H1 (cell line): ENCODE results near the gene NFYA. TPM values are rescaled to one million over a fixed set of nuclear protein-coding genes. Genes with fewer than 3 reads are reported as not detected.
A peak's percentile ranks its signal among the peaks of the same experiment; 100 is the strongest.

ENCODE experiments used
- CTCF ChIA-PET: fragments of 300-600 bp; sonication (Branson Sonifier 250); formaldehyde crosslinking; loops from one replicate; lab custom pipeline; 2021; ENCODE audit not compliant: partially characterized antibody; lab: Charles Lee
- POLR2A ChIA-PET: fragments of 300-600 bp; sonication (Branson Sonifier 250); formaldehyde crosslinking; loops from one replicate; lab custom pipeline; 2021; ENCODE audit warnings: inconsistent platforms; ENCODE audit not compliant: partially characterized antibody; lab: Charles Lee
- DNase-seq, 2 experiments: peaks; one replicate each; pipeline versions ENCODE4 v3.0.0 to v3.0.0-alpha.2; 2010 to 2022; ENCODE audit warnings: low spot score in 2 of 2, low read depth in 1 of 2, mixed read lengths in 1 of 2
- FAIRE-seq: peaks from 2 replicates; lab custom pipeline; 2011; peaks lifted over from hg19 to GRCh38; lab: Jason Lieb, UNC
- H2AFZ ChIP-seq: 2 replicates; pipeline ENCODE4 v1.8.1; 2012; ENCODE audit warnings: low read length, inconsistent platforms
- H2AK5ac ChIP-seq: 2 replicates; pipeline ENCODE4 v1.6.1; 2013; ENCODE audit warnings: low read depth, low read length
- H2BK120ac ChIP-seq: replicated peaks from 2 replicates; pipeline ENCODE3; 2013; ENCODE audit warnings: low read depth, low read length, inconsistent platforms
- H2BK12ac ChIP-seq: 2 replicates; pipeline ENCODE4 v1.6.1; 2013; ENCODE audit warnings: low read depth, low read length
- H2BK15ac ChIP-seq: 2 replicates; pipeline ENCODE4 v1.6.1; 2013; ENCODE audit warnings: low read length
- H2BK20ac ChIP-seq: 2 replicates; pipeline ENCODE4 v1.6.1; 2013; ENCODE audit warnings: low read length
- H2BK5ac ChIP-seq: 2 replicates; pipeline ENCODE4 v1.6.1; 2013; ENCODE audit warnings: low read depth, low read length
- H3K14ac ChIP-seq: 2 replicates; pipeline ENCODE4 v1.6.1; 2013; ENCODE audit warnings: inconsistent platforms; ENCODE audit not compliant: insufficient read length
- H3K18ac ChIP-seq: 2 replicates; pipeline ENCODE4 v1.6.1; 2013; ENCODE audit warnings: low read length; ENCODE audit errors: extremely low read depth
- H3K23ac ChIP-seq: 2 replicates; pipeline ENCODE4 v1.6.1; 2013; ENCODE audit warnings: inconsistent platforms; ENCODE audit not compliant: insufficient read length
- H3K23me2 ChIP-seq: 2 replicates; pipeline ENCODE4 v1.6.1; 2013; ENCODE audit warnings: low read depth, low read length
- H3K27ac ChIP-seq: 2 replicates; pipeline ENCODE4 v1.6.1; 2011; ENCODE audit warnings: low read depth, low read length, inconsistent platforms
- H3K27me3 ChIP-seq, 4 experiments: replicated peaks in 1 of 4; 1 replicate in 1 of 4; 2 replicates in 3 of 4; pipeline versions ENCODE4 v1.6.1 to v1.8.1; 2011 to 2013; ENCODE audit warnings: low read length in 3 of 4, mild to moderate bottlenecking in 3 of 4, inconsistent platforms in 2 of 4, mixed read lengths in 2 of 4, moderate library complexity in 1 of 4; ENCODE audit not compliant: control insufficient read depth in 3 of 4, insufficient read depth in 3 of 4; ENCODE audit errors: extremely low read depth in 1 of 4
- H3K36me3 ChIP-seq, 4 experiments: 2 replicates each; pipeline versions ENCODE4 v1.6.1 to v1.8.1; 2011 to 2013; ENCODE audit warnings: mild to moderate bottlenecking in 4 of 4, low read length in 3 of 4, moderate library complexity in 2 of 4, control low read depth in 1 of 4, inconsistent platforms in 1 of 4; ENCODE audit not compliant: insufficient read depth in 4 of 4, control insufficient read depth in 2 of 4
- H3K4ac ChIP-seq: replicated peaks from 2 replicates; pipeline ENCODE3; 2013; ENCODE audit warnings: low read length, low read depth, mixed read lengths, inconsistent platforms; ENCODE audit not compliant: insufficient read length
- H3K4me1 ChIP-seq, 4 experiments: replicated peaks in 1 of 4; 1 replicate in 1 of 4; 2 replicates in 3 of 4; pipeline versions ENCODE4 v1.6.1 to v1.8.1; 2011 to 2013; ENCODE audit warnings: low read length in 3 of 4, inconsistent platforms in 2 of 4, mixed read lengths in 1 of 4; ENCODE audit not compliant: insufficient read depth in 4 of 4, control insufficient read depth in 3 of 4
- H3K4me2 ChIP-seq, 2 experiments: 2 replicates each; pipeline versions ENCODE4 v1.6.1 to v1.8.1; 2011 to 2013; ENCODE audit warnings: low read depth in 2 of 2, low read length in 2 of 2, control low read depth in 1 of 2, inconsistent platforms in 1 of 2, mild to moderate bottlenecking in 1 of 2; ENCODE audit not compliant: insufficient read depth in 1 of 2
- H3K4me3 ChIP-seq, 4 experiments: fragments of 200-600, 300-600 bp in 1 of 4; sonication (generic), shearing (Covaris generic), sonication (Bioruptor Twin) in 1 of 4; 2 replicates each; pipeline versions ENCODE4 v1.5.1 to v1.8.1; 2011 to 2016; ENCODE audit warnings: low read length in 4 of 4, low read depth in 3 of 4, control low read depth in 2 of 4, inconsistent platforms in 2 of 4, mild to moderate bottlenecking in 2 of 4, mixed read lengths in 1 of 4, moderate library complexity in 1 of 4; ENCODE audit not compliant: insufficient read depth in 2 of 4; ENCODE audit errors: extremely low read depth in 1 of 4
- H3K56ac ChIP-seq: replicated peaks from 2 replicates; pipeline ENCODE3; 2013; ENCODE audit warnings: low read depth, mild to moderate bottlenecking, mixed read lengths, low read length, inconsistent platforms; ENCODE audit not compliant: insufficient read length
- H3K79me1 ChIP-seq: 2 replicates; pipeline ENCODE4 v1.6.1; 2013; ENCODE audit warnings: low read depth, low read length, control low read depth
- H3K79me2 ChIP-seq, 2 experiments: 2 replicates each; pipeline versions ENCODE4 v1.6.1 to v1.8.1; 2012 to 2013; ENCODE audit warnings: low read length in 2 of 2, mild to moderate bottlenecking in 2 of 2, inconsistent platforms in 1 of 2; ENCODE audit not compliant: insufficient read depth in 2 of 2, control insufficient read depth in 1 of 2
- H3K9ac ChIP-seq, 4 experiments: replicated peaks in 1 of 4; 1 replicate in 1 of 4; 2 replicates in 3 of 4; pipeline versions ENCODE4 v1.6.1 to v1.8.1; 2011 to 2013; ENCODE audit warnings: low read depth in 3 of 4, low read length in 3 of 4, control low read depth in 2 of 4, mild to moderate bottlenecking in 2 of 4, moderate library complexity in 2 of 4, inconsistent platforms in 1 of 4; ENCODE audit errors: extremely low read depth in 1 of 4
- H3K9me3 ChIP-seq, 2 experiments: 2 replicates each; pipeline versions ENCODE4 v1.6.1 to v1.8.1; 2012 to 2013; ENCODE audit warnings: mild to moderate bottlenecking in 2 of 2, moderate library complexity in 2 of 2, control low read depth in 1 of 2, inconsistent platforms in 1 of 2, low read depth in 1 of 2, low read length in 1 of 2, mixed read lengths in 1 of 2; ENCODE audit not compliant: insufficient read depth in 2 of 2
- H4K20me1 ChIP-seq, 2 experiments: replicated peaks in 1 of 2; 2 replicates each; pipeline versions ENCODE3 to v1.8.1; 2011 to 2013; ENCODE audit warnings: inconsistent platforms in 2 of 2, low read length in 2 of 2, mild to moderate bottlenecking in 1 of 2; ENCODE audit not compliant: insufficient read depth in 2 of 2, control insufficient read depth in 1 of 2
- H4K5ac ChIP-seq: 2 replicates; pipeline ENCODE4 v1.6.1; 2013; ENCODE audit warnings: low read length, low read depth, mixed read lengths, inconsistent platforms; ENCODE audit not compliant: insufficient read length
- H4K8ac ChIP-seq: 2 replicates; pipeline ENCODE4 v1.8.0; 2013; ENCODE audit warnings: mild to moderate bottlenecking, moderate library complexity, low read length, inconsistent platforms; ENCODE audit not compliant: insufficient read depth; ENCODE audit errors: extremely low read depth
- H4K91ac ChIP-seq: replicated peaks from 2 replicates; pipeline ENCODE3; 2013; ENCODE audit warnings: low read length, mixed read lengths, inconsistent platforms; ENCODE audit not compliant: insufficient read length
- BCL11A ChIP-seq, 2 experiments: IDR thresholded peaks; one replicate each; pipeline ENCODE4 v1.6.1; 2011; ENCODE audit warnings: low read depth in 2 of 2, low read length in 2 of 2, mild to moderate bottlenecking in 2 of 2
- CTCF ChIP-seq, 3 experiments: IDR thresholded peaks; 1 replicate in 2 of 3; 2 replicates in 1 of 3; pipeline versions ENCODE4 v1.5.1 to v1.6.1; 2011; ENCODE audit warnings: low read length in 3 of 3, mild to moderate bottlenecking in 3 of 3, inconsistent platforms in 2 of 3, low read depth in 1 of 3, moderate library complexity in 1 of 3; ENCODE audit not compliant: insufficient read depth in 1 of 3; ENCODE audit errors: control extremely low read depth in 1 of 3
- HDAC6 ChIP-seq: IDR thresholded peaks from one replicate; pipeline ENCODE4 v1.7.1; 2012; ENCODE audit warnings: low read depth, mild to moderate bottlenecking, inconsistent platforms, low read length, moderate library complexity
- SAP30 ChIP-seq: fragments of 300-600 bp; sonication (generic); IDR thresholded peaks from 2 replicates; pipeline ENCODE4 v1.7.1; 2012; ENCODE audit warnings: low read length, moderate library complexity, mild to moderate bottlenecking, inconsistent platforms; ENCODE audit not compliant: insufficient read depth, insufficient replicate concordance
- SIRT6 ChIP-seq: IDR thresholded peaks from one replicate; pipeline ENCODE4 v1.7.1; 2012; ENCODE audit warnings: low read length, inconsistent platforms
- WGBS, 2 experiments: shearing (Covaris generic) in 1 of 2; methylation state at CpG; one replicate each; pipeline versions ENCODE4 v1.1.6 to v1.1.7; 2013 to 2015; ENCODE audit warnings: low lambda C conversion rate in 2 of 2, mixed read lengths in 2 of 2, inconsistent platforms in 1 of 2, low coverage in 1 of 2, missing lambda C conversion rate in 1 of 2; ENCODE audit not compliant: insufficient replicate concordance in 2 of 2, insufficient coverage in 1 of 2, insufficient read length in 1 of 2; ENCODE audit errors: extremely low coverage in 1 of 2, missing lambda C conversion rate in 1 of 2; 5-methylcytosine and 5-hydroxymethylcytosine counted together
- polyA plus RNA-seq, 7 experiments: library from polyadenylated mRNA; depleted of rRNA in 3 of 7; stranded (reverse) in 5 of 7; unstranded in 2 of 7; fragments of >200 nt in 5 of 7; fragments of 200-250 nt in 2 of 7; gene quantifications; 1 replicate in 5 of 7; 2 replicates in 1 of 7; 4 replicates in 1 of 7; pipeline versions ENCODE4 v1.2.1 to v1.2.3, GENCODE V29; 2011 to 2013; ENCODE audit warnings: missing spikeins in 2 of 7, mixed read lengths in 2 of 7
- total RNA-seq: library from RNA; stranded (reverse); fragmentation: NEBNext Ultra II Directional; extraction: Animal tissue kit (Norgen Biotek cat#: 25700); gene quantifications from 2 replicates; pipeline ENCODE4 v1.2.1, GENCODE V29; 2021

The NFYA gene
- total and polyA plus RNA-seq, 2 of the 8 experiments (the other 6 are each of a cell fraction or from before 2014, with no cell fraction given) = 19.8 to 33.7 TPM

GRCh38 chr6:41092421-41093140 lies 19.8 kb downstream of the NFYA start:
- peaks cover 37 to 91% (median 72%) of the 10 kb centered on the region in 4 experiments for H3K36me3 ChIP-seq
- H4K20me1 ChIP-seq = peaks cover 3 to 9% of the 10 kb centered on the region in 2 experiments
- no peak overlapping the region for H2BK5ac ChIP-seq
- no peak for TF ChIP-seq SIRT6
- TF ChIP-seq BCL11A (IDR thresholded peaks at IDR 0.05; ENCODE audit: low read depth in 2 of 2, low read length in 2 of 2) = no peak
- peak in 2 of 3 experiments; percentile 5 to 6; a peak in 2 of 4 replicates for TF ChIP-seq CTCF (IDR thresholded peaks at IDR 0.05; ENCODE audit: control extremely low read depth in 1 of 3, insufficient read depth in 1 of 3, low read depth in 1 of 3, low read length in 3 of 3)
- TF ChIP-seq SAP30 = no peak
- no peak for TF ChIP-seq HDAC6
- no peak overlapping the region for H2BK20ac ChIP-seq
- no peaks in the 10 kb centered on the region for H3K23me2 ChIP-seq
- H2AK5ac ChIP-seq = no peak overlapping the region
- H3K27ac ChIP-seq = no peak overlapping the region
- no peaks in the 10 kb centered on the region for H3K79me2 ChIP-seq
- DNase-seq (no peak), FAIRE-seq (no peak)
- no peak overlapping the region for H3K23ac ChIP-seq
- H3K4ac ChIP-seq = no peak overlapping the region
- H3K18ac ChIP-seq = no peak overlapping the region
- H2BK12ac ChIP-seq = no peak overlapping the region
- WGBS, 2 experiments = 88% methylated on average over 4 of the region's 4 CpGs; no CpG with 5 or more reads in 1 of the 2 experiments
- no peak overlapping the region for H3K9ac ChIP-seq
- H2BK15ac ChIP-seq = no peak overlapping the region
- H2BK120ac ChIP-seq = no peak overlapping the region
- no peak overlapping the region for H4K5ac ChIP-seq
- no peak overlapping the region for H2AFZ ChIP-seq
- no peak overlapping the region for H4K91ac ChIP-seq
- no peak overlapping the region for H3K56ac ChIP-seq
- no peaks in the 10 kb centered on the region for H3K4me1 ChIP-seq
- no peaks in the 10 kb centered on the region for H3K79me1 ChIP-seq
- ChIA-PET CTCF (interaction anchor here (0.7 to 2.1 kb wide), 13 partner anchors 7 to 242 kb away, joined by 3 to 8 read pairs (median 4); no protein-coding TSS in a partner anchor), POLR2A (no interaction called here)
- no peak overlapping the region for H3K4me3 ChIP-seq
- no peak overlapping the region for H3K14ac ChIP-seq
- H3K4me2 ChIP-seq = no peak overlapping the region
- H3K9me3 ChIP-seq = no peaks in the 10 kb centered on the region
- H3K27me3 ChIP-seq = no peaks in the 10 kb centered on the region
- no peak overlapping the region for H4K8ac ChIP-seq
